Left lung (tissue), 10 donors: ENCODE data around the gene MICU1. TPM values are rescaled to one million over a fixed set of nuclear protein-coding genes. Genes with fewer than 3 reads are reported as not detected.
"Not testable (repeated sequence)": the region's sequence is repeated elsewhere in the genome, so short reads cannot be mapped to it uniquely, and the experiment has no call there.

Experiments
- ATAC-seq: fragments of 200-7000 bp; cut with Tn5 transposase; one replicate; pipeline ENCODE4 v1.9.1; 2020; ENCODE audit warnings: moderate library complexity
- DNase-seq, 4 donors: peaks; one replicate each; pipeline ENCODE4 v3.0.0-alpha.2; 2013 to 2020
- H3K27ac ChIP-seq, 2 donors: fragments of 200-600 bp; sonication (generic) in 1 of 2; one replicate each; pipeline versions ENCODE4 v1.5.0 to v1.8.0; 2020 to 2021
- H3K27me3 ChIP-seq, 2 donors: fragments of 200-600 bp; sonication (generic) in 1 of 2; one replicate each; pipeline versions ENCODE4 v1.5.0 to v1.8.0; 2020 to 2021
- H3K36me3 ChIP-seq, 2 donors: fragments of 200-600 bp; sonication (generic) in 1 of 2; one replicate each; pipeline versions ENCODE4 v1.5.0 to v1.8.0; 2020 to 2021
- H3K4me1 ChIP-seq, 2 donors: fragments of 200-600 bp; one replicate each; pipeline ENCODE4 v1.8.0; 2021
- H3K4me3 ChIP-seq, 2 donors: fragments of 200-600 bp; sonication (generic) in 1 of 2; one replicate each; pipeline versions ENCODE4 v1.5.0 to v1.8.0; 2020 to 2021; ENCODE audit warnings: mild to moderate bottlenecking in 1 of 2
- H3K9me3 ChIP-seq, 2 donors: fragments of 200-600 bp; sonication (generic) in 1 of 2; one replicate each; pipeline versions ENCODE4 v1.5.0 to v1.8.0; 2020 to 2021
- intact Hi-C, 2 donors: fragments of 100-400 bp; cut with DNase I; formaldehyde crosslinking; loops; one replicate each; pipeline versions ENCODE4 v1.11.2 to v1.14.2; 2022
- polyA plus RNA-seq, 6 donors: library from polyadenylated mRNA; unstranded; fragments of 120-200 nt; gene quantifications; one replicate each; pipeline ENCODE4 v1.2.1, GENCODE V29; 2013; ENCODE audit not compliant: insufficient read length in 6 of 6
- total RNA-seq, 2 donors: library from RNA; stranded (reverse); fragmentation: NEBNext Ultra II Directional; extraction: Animal tissue kit (Norgen Biotek cat#: 25700); gene quantifications; one replicate each; pipeline ENCODE4 v1.2.1, GENCODE V29; 2021
- TF ChIP-seq, protein P1 (sequence below), 2 donors: fragments of 200-600 bp; sonication (generic) in 1 of 2; IDR thresholded peaks; one replicate each; pipeline versions ENCODE4 v1.5.0 to v1.8.0; 2021; ENCODE audit warnings: antibody characterized with exemption in 2 of 2
- donor health status: DM: no; HTN: yes; CAD: no.
- donor health status: DM: no; HTN: no; CAD: no.

The MICU1 gene
- total and polyA plus RNA-seq, 8 donors: 49.8 to 67.4 (median 56.0) TPM

DNA sequence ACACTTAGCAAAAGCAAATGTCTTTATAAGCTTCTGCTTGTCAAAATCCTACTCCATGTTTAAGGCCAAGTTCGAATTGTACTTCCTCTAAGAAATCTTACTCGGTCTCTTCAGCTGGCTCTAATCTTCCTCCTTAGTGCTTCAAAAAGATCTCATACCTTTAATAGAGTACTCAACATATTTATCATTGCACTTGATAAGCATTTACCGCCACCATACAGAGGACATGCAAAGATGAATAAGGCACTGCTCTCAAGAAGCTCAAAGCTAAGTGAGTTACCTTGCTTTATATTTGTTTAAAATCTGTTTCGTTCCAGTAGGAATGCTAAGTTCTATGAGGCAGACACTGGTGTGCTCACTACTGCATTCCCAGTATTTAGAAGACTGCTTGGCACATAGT lies 209.2 kb downstream of the MICU1 start:
- no peaks in the 10 kb centered on the region for H3K4me1 ChIP-seq
- H3K27ac ChIP-seq: no peak overlapping the region
- DNase-seq: no peak
- TF ChIP-seq, protein P1, sequence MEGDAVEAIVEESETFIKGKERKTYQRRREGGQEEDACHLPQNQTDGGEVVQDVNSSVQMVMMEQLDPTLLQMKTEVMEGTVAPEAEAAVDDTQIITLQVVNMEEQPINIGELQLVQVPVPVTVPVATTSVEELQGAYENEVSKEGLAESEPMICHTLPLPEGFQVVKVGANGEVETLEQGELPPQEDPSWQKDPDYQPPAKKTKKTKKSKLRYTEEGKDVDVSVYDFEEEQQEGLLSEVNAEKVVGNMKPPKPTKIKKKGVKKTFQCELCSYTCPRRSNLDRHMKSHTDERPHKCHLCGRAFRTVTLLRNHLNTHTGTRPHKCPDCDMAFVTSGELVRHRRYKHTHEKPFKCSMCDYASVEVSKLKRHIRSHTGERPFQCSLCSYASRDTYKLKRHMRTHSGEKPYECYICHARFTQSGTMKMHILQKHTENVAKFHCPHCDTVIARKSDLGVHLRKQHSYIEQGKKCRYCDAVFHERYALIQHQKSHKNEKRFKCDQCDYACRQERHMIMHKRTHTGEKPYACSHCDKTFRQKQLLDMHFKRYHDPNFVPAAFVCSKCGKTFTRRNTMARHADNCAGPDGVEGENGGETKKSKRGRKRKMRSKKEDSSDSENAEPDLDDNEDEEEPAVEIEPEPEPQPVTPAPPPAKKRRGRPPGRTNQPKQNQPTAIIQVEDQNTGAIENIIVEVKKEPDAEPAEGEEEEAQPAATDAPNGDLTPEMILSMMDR (IDR thresholded peaks at IDR 0.05): no peak
- intact Hi-C loops: no loop called here
- H3K27me3 ChIP-seq: no peaks in the 10 kb centered on the region
- ATAC-seq: peak; percentile 91
- H3K36me3 ChIP-seq: peaks cover 0 to 29% of the 10 kb centered on the region in 2 donors
- H3K9me3 ChIP-seq: peaks cover 0 to 8% of the 10 kb centered on the region in 2 donors
- H3K4me3 ChIP-seq: no peak overlapping the region

DNA sequence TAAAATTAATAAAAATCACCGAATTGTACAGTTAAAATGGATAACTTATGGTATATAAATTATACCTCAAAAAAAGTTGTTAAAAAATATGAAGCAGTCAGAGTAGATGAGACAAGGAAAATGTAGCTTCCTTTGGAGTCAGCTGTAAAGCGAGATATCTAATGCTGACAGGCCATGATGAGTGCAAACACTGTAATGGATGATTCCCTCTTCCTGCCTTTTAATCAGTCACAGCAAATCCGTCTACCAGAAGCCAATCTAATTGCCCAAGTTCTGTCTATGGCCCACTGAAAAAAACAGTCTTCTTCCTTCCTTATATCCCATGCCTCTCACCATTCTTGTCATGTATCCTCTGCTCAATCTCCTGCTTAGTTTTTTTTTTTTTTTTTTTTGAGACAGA lies 211.2 kb downstream of the MICU1 start:
- peaks cover 0 to 9% of the 10 kb centered on the region in 2 donors for H3K36me3 ChIP-seq
- H3K4me3 ChIP-seq: no peak overlapping the region
- H3K4me1 ChIP-seq: no peaks in the 10 kb centered on the region
- DNase-seq: no peak
- peaks cover 0 to 8% of the 10 kb centered on the region in 2 donors for H3K9me3 ChIP-seq
- intact Hi-C loops: no loop called here
- no peaks in the 10 kb centered on the region for H3K27me3 ChIP-seq
- TF ChIP-seq, protein P1 (IDR thresholded peaks at IDR 0.05): no peak
- no peak overlapping the region for H3K27ac ChIP-seq
- no peak for ATAC-seq

DNA sequence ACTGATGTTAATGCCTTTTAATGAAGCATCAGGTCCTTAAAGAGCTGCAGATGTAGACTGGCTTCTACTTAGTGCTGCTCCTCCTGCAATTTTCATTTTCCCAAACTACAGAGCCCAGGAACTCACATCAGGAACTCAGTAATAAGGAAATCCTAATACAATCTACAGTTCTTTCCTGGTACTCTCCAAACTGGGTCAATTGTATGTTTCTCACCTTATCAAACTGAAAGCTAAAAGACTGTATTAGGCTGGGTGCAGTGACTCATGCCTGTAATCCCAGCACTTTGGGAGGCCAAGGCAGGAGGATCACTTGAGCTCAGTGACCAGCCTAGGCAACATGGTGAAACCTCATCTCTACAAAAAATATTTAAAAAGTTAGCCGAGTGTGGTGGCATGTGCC lies 216.7 kb downstream of the MICU1 start:
- ATAC-seq: no peak
- DNase-seq: no peak
- H3K4me1 ChIP-seq: no peaks in the 10 kb centered on the region

DNA sequence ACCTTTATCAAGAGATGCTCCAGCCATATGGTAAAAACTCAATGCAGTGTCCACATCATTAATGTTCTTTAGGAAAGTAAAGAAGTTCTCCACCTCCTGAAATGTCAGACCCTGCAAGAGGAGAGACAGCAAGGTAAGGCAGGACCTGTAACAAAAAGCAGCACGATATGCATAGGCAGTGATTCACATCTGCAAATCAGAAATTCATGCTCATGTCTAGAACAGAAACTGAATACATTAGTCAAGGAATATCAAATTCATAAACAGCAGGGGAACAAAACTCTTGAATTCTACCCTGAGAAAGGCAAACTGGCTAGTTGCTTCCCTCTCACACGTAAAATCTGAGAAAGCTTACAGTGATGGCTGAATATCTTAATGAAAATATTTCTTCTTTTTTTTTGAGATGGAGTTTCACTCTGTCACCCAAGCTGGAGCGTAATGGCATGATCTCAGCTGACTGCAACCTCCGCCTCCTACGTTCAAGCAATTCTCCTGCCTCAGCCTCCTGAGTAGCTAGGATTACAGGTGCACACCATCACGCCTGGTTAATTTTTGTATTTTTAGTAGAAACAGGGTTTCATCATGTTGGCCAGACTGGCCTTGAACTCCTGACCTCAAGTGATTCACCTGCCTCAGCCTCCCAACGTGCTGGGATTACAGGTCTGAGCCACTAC lies 217.8 kb downstream of the MICU1 start:
- H3K36me3 ChIP-seq: peaks cover 0 to 13% of the 10 kb centered on the region in 2 donors
- TF ChIP-seq, protein P1 (IDR thresholded peaks at IDR 0.05): no peak
- no peak for ATAC-seq

More for the DNA sequence above, 216.7 kb downstream of the MICU1 start:
- Histone ChIP-seq H3K27ac (no peak overlapping the region), H3K36me3 (peaks cover 0 to 22% of the 10 kb centered on the region in 2 donors), H3K4me3 (no peak overlapping the region), H3K27me3 (no peaks in the 10 kb centered on the region), H3K9me3 (peaks cover 0 to 5% of the 10 kb centered on the region in 2 donors)
- TF ChIP-seq, protein P1 (IDR thresholded peaks at IDR 0.05): no peak
- intact Hi-C loops: no loop called here

DNA sequence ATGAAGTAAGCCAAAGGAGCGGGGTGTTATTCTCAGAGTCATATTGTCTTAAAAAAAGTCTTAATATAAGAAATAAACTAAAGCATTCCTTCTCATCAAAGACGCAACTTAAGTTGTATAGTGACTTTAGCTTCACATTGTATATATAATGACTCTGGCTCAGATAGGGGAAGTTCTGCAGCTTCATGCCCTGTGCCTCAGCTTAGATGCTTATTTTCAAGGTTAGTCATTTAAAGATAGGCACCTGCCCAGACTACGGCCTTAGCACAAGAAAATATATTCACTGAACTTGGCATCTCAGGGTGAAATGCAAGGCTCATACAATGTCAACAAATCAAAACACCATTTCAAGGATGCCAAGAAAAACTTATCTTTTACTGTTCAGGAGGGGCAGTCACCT lies 218.4 kb downstream of the MICU1 start:
- intact Hi-C loops: no loop called here
- ATAC-seq (no peak), DNase-seq (no peak)
- H3K36me3 ChIP-seq: peaks cover 0 to 13% of the 10 kb centered on the region in 2 donors
- no peak overlapping the region for H3K27ac ChIP-seq
- no peaks in the 10 kb centered on the region for H3K9me3 ChIP-seq
- no peaks in the 10 kb centered on the region for H3K4me1 ChIP-seq
- H3K27me3 ChIP-seq: no peaks in the 10 kb centered on the region
- no peak overlapping the region for H3K4me3 ChIP-seq
- TF ChIP-seq, protein P1 (IDR thresholded peaks at IDR 0.05): no peak

More for the DNA sequence above, 217.8 kb downstream of the MICU1 start:
- Histone ChIP-seq H3K4me1 (no peaks in the 10 kb centered on the region), H3K4me3 (no peak overlapping the region), H3K27ac (no peak overlapping the region), H3K27me3 (no peaks in the 10 kb centered on the region), H3K9me3 (no peaks in the 10 kb centered on the region)
- no peak for DNase-seq
- intact Hi-C loops: no loop called here

DNA sequence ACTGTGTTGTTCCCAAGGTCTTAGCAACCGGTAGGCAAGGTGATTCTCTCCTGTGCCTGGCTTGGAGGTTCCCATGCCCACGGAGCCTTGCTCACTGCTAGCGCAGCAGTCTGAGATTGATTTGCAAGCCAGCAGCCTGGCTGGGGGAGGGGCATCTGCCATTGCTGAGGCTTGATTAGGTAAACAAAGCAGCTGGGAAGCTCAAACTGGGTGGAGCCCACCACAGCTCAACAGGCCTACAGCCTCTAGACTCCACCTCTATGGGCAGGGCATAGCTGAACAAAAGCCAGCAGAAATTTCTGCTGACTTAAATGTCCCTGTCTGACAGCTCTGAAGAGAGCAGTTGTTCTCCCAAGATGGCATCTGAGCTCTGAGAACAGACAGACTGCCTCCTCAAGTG lies 230.3 kb downstream of the MICU1 start:
- H3K4me1 ChIP-seq, H3K27me3 ChIP-seq, ATAC-seq, H3K4me3 ChIP-seq, H3K36me3 ChIP-seq, intact Hi-C loops, H3K27ac ChIP-seq, H3K9me3 ChIP-seq: not testable (repeated sequence)
- peak in 1 of 4 donors; percentile 1 for DNase-seq
